Sigmoid colon (tissue), 7 donors: Measurements from ENCODE around the gene SLC2A4. TPM values are rescaled to one million over a fixed set of nuclear protein-coding genes. Genes with fewer than 3 reads are reported as not detected.

Source experiments
- DNase-seq: peaks from one replicate; pipeline ENCODE4 v3.0.0-alpha.2; 2019
- H3K27ac ChIP-seq, 4 donors: fragments of 200-600 bp; sonication (generic); one replicate each; pipeline ENCODE4 v1.5.1; 2016 to 2019; ENCODE audit warnings: mild to moderate bottlenecking in 1 of 4
- H3K27me3 ChIP-seq, 3 donors: fragments of 200-600 bp; sonication (generic); one replicate each; pipeline ENCODE4 v1.5.1; 2019; ENCODE audit warnings: mild to moderate bottlenecking in 1 of 3
- H3K36me3 ChIP-seq, 4 donors: fragments of 200-600 bp; sonication (generic); one replicate each; pipeline ENCODE4 v1.5.1; 2016 to 2019
- H3K4me1 ChIP-seq, 4 donors: fragments of 200-600 bp; sonication (generic); one replicate each; pipeline ENCODE4 v1.5.1; 2017 to 2019
- H3K4me3 ChIP-seq, 4 donors: fragments of 200-600 bp; sonication (generic); one replicate each; pipeline ENCODE4 v1.5.1; 2017 to 2019; ENCODE audit warnings: mild to moderate bottlenecking in 2 of 4, moderate library complexity in 1 of 4
- H3K9me3 ChIP-seq, 4 donors: fragments of 200-600 bp in 3 of 4; sonication (generic) in 3 of 4; one replicate each; pipeline versions ENCODE4 v1.5.1 to v1.6.1; 2013 to 2019
- EP300 ChIP-seq, 4 donors: sonication (generic); formaldehyde crosslinking; IDR thresholded peaks; one replicate each; pipeline ENCODE4 v1.6.1; 2017; ENCODE audit warnings: antibody characterized with exemption in 4 of 4
- POLR2A ChIP-seq, 2 donors: fragments of 450-650 bp; IDR thresholded peaks; one replicate each; pipeline ENCODE4 v1.6.1; 2016; ENCODE audit warnings: antibody characterized with exemption in 2 of 2, mild to moderate bottlenecking in 2 of 2, moderate library complexity in 2 of 2
- POLR2AphosphoS5 ChIP-seq, 4 donors: sonication (generic); formaldehyde crosslinking; IDR thresholded peaks; one replicate each; pipeline ENCODE4 v1.6.1; 2017; ENCODE audit warnings: antibody characterized with exemption in 4 of 4
- WGBS, 2 donors: extraction: QIAGEN DNeasy Blood & Tissue Kit; methylation state at CpG; one replicate each; pipeline ENCODE4 v1.1.7; 2013; 5-methylcytosine and 5-hydroxymethylcytosine counted together
- intact Hi-C: fragments of 100-400 bp; cut with DNase I; formaldehyde crosslinking; loops from one replicate; pipeline ENCODE4 v1.15.1; 2023
- polyA plus RNA-seq, 3 donors: library from polyadenylated mRNA; stranded (reverse); fragments of 200-250 nt; gene quantifications; one replicate each; pipeline ENCODE4 v1.2.3, GENCODE V29; 2013
- total RNA-seq, 4 donors: library from RNA; depleted of rRNA; stranded (reverse); fragments of >200 nt; gene quantifications; one replicate each; pipeline ENCODE4 v1.1.0, GENCODE V29; 2016
- TF ChIP-seq, protein P1 (sequence below), 4 experiments: fragments of 450-650 bp in 3 of 4; fragments of 200-600 bp in 1 of 4; IDR thresholded peaks; one replicate each; pipeline ENCODE4 v1.5.1; 2016 to 2019; ENCODE audit warnings: antibody characterized with exemption in 4 of 4, mild to moderate bottlenecking in 3 of 4, moderate library complexity in 2 of 4
- donor health status: healthy with polysubstance abuse.
- donor health status: Bipolar disorder and iron deficiency.
- donor health status: healthy.

The SLC2A4 gene
- total and polyA plus RNA-seq, 7 donors, result 0.60 to 127 (median 72.9) TPM

GRCh38 chr17:7292729-7293128 lies 11.2 kb downstream of the SLC2A4 start:
- intact Hi-C loops, result no loop called here
- Histone ChIP-seq H3K27ac (peak overlapping the region; percentile 67 to 80 (median 77)), H3K36me3 (no peaks in the 10 kb centered on the region), H3K27me3 (peaks cover 11 to 38% (median 18%) of the 10 kb centered on the region in 3 donors), H3K4me3 (no peak overlapping the region), H3K4me1 (peaks cover 0 to 69% (median 62%) of the 10 kb centered on the region in 4 donors), H3K9me3 (no peaks in the 10 kb centered on the region)
- peak in 2 of 4 donors; percentile 46 to 51 for TF ChIP-seq POLR2AphosphoS5 (IDR thresholded peaks at IDR 0.05)
- TF ChIP-seq, protein P1, sequence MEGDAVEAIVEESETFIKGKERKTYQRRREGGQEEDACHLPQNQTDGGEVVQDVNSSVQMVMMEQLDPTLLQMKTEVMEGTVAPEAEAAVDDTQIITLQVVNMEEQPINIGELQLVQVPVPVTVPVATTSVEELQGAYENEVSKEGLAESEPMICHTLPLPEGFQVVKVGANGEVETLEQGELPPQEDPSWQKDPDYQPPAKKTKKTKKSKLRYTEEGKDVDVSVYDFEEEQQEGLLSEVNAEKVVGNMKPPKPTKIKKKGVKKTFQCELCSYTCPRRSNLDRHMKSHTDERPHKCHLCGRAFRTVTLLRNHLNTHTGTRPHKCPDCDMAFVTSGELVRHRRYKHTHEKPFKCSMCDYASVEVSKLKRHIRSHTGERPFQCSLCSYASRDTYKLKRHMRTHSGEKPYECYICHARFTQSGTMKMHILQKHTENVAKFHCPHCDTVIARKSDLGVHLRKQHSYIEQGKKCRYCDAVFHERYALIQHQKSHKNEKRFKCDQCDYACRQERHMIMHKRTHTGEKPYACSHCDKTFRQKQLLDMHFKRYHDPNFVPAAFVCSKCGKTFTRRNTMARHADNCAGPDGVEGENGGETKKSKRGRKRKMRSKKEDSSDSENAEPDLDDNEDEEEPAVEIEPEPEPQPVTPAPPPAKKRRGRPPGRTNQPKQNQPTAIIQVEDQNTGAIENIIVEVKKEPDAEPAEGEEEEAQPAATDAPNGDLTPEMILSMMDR (IDR thresholded peaks at IDR 0.05), result no peak
- TF ChIP-seq POLR2A (IDR thresholded peaks at IDR 0.05), result no peak
- no peak for TF ChIP-seq EP300 (IDR thresholded peaks at IDR 0.05)
- WGBS, 2 donors, result 34 to 45% methylated on average over 6 of the region's 6 CpGs
- no peak for DNase-seq

GRCh38 chr17:7293159-7293558 lies 11.6 kb downstream of the SLC2A4 start:
- 74 to 86% methylated on average over 11 of the region's 11 CpGs for WGBS, 2 donors
- Histone ChIP-seq H3K4me3 (no peak overlapping the region), H3K27me3 (peaks cover 11 to 38% (median 18%) of the 10 kb centered on the region in 3 donors), H3K4me1 (peaks cover 0 to 69% (median 62%) of the 10 kb centered on the region in 4 donors), H3K9me3 (no peaks in the 10 kb centered on the region), H3K36me3 (no peaks in the 10 kb centered on the region), H3K27ac (peak overlapping the region; percentile 67 to 80 (median 77))
- TF ChIP-seq POLR2AphosphoS5 (IDR thresholded peaks at IDR 0.05), result peak in 1 of 4 donors; percentile 16
- TF ChIP-seq, protein P1 (IDR thresholded peaks at IDR 0.05), result no peak
- no peak for DNase-seq
- intact Hi-C loops, result no loop called here

DNA sequence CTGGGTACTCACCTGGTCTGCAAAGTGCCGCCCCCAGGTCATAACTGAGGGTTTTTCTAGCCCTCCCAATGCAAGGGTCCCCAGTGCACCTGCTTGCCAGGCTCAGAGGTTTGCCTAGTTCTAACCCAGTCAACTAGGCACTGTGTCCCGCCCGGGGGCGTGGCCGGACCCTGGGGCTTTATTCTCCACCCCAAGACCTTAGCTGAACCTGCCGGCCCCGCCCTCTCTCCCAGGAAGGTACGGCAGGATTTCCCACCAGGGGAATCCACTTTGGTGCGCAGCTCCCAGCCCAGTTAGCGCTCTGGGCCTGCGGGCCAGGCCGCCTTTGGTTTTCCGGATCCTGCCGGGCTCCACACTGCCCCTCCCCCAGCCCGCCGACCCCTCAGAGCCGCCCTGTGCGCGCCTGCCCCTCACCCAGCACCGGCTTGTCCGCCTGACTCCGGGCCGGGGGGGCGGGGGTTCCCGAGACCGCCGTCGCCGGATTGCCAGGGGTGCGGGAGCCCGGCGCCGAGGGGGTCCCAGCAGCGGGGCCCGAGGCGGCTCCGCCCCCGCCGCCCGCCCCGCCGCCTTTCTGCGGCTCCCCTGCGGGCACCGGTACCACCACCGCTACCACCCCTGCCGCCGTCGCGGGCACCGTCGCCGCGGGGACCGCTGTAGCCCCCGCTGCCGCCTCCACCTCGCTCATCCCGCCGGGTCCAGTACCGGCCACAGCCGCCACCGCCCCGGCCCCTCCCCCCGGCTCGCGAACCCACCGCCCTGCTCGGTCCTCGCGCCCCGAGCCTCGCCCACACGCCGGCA lies 12.5 kb downstream of the SLC2A4 start:
- Histone ChIP-seq H3K36me3 (no peaks in the 10 kb centered on the region), H3K4me1 (peaks cover 0 to 69% (median 62%) of the 10 kb centered on the region in 4 donors), H3K4me3 (peak overlapping the region in 3 of 4 donors; percentile 28 to 44 (median 38)), H3K27ac (peak overlapping the region; percentile 67 to 80 (median 77)), H3K9me3 (no peaks in the 10 kb centered on the region), H3K27me3 (peaks cover 11 to 38% (median 18%) of the 10 kb centered on the region in 3 donors)
- TF ChIP-seq, protein P1 (IDR thresholded peaks at IDR 0.05), result no peak
- TF ChIP-seq POLR2AphosphoS5 (IDR thresholded peaks at IDR 0.05) (peak in 1 of 4 donors; percentile 16), EP300 (IDR thresholded peaks at IDR 0.05) (no peak), POLR2A (IDR thresholded peaks at IDR 0.05) (no peak)
- intact Hi-C loops, result no loop called here
- WGBS, 2 donors, result 2 to 4% methylated on average over 75 of the region's 75 CpGs
- no peak for DNase-seq

DNA sequence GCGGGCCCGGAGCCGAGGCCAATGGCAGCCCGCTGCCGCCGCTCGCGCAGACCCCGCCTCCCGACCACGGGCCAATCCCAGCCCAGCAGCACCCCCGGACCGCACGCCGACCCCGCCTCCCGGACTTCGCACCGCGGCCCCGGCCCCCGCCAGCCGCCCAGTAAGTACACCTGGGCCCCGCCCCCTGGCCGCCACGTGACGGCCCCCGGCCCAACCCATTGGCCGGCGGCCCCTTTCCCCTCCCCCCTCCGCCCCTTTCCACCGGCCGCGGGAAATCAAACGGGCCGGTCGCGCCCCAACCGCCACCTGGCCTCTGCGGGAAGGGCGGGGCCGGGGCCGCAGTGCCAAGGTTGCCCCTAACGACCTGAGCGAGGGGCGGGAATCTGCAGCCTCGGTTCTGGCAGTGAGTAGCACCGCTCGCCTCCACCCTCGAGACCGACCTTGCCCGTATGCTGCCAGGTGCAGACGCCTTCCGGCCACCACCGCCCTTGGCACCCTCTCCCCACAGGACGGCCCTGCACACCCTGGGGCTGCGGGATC lies 13.2 kb downstream of the SLC2A4 start, which contains the start of gene YBX2:
Gene YBX2, minus strand, starts transcription at position 26 of the 540 bp plus-strand sequence. CDS start 139 bp downstream, outside the sequence.
- Histone ChIP-seq H3K36me3 (no peaks in the 10 kb centered on the region), H3K4me3 (peak within 1 kb of the TSS in 3 of 4 donors; percentile 28 to 44 (median 38)), H3K27ac (peak within 1 kb of the TSS; percentile 76 to 83 (median 79)), H3K27me3 (peaks cover 11 to 38% (median 18%) of the 10 kb centered on the region in 3 donors), H3K4me1 (peaks cover 0 to 69% (median 62%) of the 10 kb centered on the region in 4 donors), H3K9me3 (no peaks in the 10 kb centered on the region)
- intact Hi-C loops, result no loop called here
- no peak for DNase-seq
- 1 to 2% methylated on average over 57 of the region's 57 CpGs for WGBS, 2 donors
- no peak for TF ChIP-seq EP300 (IDR thresholded peaks at IDR 0.05)
- peak in 1 of 4 donors; percentile 28 for TF ChIP-seq POLR2AphosphoS5 (IDR thresholded peaks at IDR 0.05)
